D721Med (cell line): ENCODE measurements around the gene CEACAM6.
"Not testable (repeated sequence)": the region's sequence is repeated elsewhere in the genome, so short reads cannot be mapped to it uniquely, and the experiment has no call there.

ENCODE experiments used
- DNase-seq: peaks from one replicate; pipeline ENCODE4 v3.0.0; 2011; ENCODE audit warnings: low spot score; ENCODE audit not compliant: insufficient read length
- FAIRE-seq: peaks from 2 replicates; lab custom pipeline; 2011; peaks lifted over from hg19 to GRCh38; lab: Jason Lieb, UNC
- TF ChIP-seq, protein P1 (sequence below): IDR thresholded peaks from 2 replicates; pipeline ENCODE4 v1.5.1; 2012; ENCODE audit warnings: mild to moderate bottlenecking, control low read depth; ENCODE audit not compliant: insufficient read depth; ENCODE audit errors: missing control alignments

CEACAM6 gene

DNA sequence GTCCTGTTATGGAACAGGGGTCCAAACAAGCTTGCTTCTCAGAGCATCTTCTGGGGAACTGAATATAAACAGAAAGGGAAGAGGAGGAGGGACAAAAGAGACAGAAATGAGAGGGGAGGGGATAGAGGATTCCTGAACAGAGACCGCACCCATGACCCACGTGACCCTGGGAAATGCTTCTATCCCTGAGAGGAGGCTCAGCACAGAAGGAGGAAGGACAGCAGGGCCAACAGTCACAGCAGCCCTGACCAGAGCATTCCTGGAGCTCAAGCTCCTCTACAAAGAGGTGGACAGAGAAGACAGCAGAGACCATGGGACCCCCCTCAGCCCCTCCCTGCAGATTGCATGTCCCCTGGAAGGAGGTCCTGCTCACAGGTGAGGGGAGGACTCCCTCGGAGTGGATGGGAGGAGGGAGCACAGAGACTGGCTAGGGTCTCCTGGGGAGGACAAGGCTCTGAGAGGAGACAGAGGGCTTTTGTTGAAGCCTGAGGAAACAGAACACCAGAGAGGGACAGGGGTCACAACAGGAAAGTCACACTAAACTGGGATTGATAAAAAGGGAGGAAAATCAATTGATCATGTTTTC, at the start of gene CEACAM6:
Gene CEACAM6, plus strand, starts transcription at position 203 of the 586 bp plus-strand sequence. Its CDS starts 109 bp downstream, at position 312.
- DNase-seq, result no peak
- TF ChIP-seq, protein P1, sequence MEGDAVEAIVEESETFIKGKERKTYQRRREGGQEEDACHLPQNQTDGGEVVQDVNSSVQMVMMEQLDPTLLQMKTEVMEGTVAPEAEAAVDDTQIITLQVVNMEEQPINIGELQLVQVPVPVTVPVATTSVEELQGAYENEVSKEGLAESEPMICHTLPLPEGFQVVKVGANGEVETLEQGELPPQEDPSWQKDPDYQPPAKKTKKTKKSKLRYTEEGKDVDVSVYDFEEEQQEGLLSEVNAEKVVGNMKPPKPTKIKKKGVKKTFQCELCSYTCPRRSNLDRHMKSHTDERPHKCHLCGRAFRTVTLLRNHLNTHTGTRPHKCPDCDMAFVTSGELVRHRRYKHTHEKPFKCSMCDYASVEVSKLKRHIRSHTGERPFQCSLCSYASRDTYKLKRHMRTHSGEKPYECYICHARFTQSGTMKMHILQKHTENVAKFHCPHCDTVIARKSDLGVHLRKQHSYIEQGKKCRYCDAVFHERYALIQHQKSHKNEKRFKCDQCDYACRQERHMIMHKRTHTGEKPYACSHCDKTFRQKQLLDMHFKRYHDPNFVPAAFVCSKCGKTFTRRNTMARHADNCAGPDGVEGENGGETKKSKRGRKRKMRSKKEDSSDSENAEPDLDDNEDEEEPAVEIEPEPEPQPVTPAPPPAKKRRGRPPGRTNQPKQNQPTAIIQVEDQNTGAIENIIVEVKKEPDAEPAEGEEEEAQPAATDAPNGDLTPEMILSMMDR, result no peak
- no peak for FAIRE-seq

DNA sequence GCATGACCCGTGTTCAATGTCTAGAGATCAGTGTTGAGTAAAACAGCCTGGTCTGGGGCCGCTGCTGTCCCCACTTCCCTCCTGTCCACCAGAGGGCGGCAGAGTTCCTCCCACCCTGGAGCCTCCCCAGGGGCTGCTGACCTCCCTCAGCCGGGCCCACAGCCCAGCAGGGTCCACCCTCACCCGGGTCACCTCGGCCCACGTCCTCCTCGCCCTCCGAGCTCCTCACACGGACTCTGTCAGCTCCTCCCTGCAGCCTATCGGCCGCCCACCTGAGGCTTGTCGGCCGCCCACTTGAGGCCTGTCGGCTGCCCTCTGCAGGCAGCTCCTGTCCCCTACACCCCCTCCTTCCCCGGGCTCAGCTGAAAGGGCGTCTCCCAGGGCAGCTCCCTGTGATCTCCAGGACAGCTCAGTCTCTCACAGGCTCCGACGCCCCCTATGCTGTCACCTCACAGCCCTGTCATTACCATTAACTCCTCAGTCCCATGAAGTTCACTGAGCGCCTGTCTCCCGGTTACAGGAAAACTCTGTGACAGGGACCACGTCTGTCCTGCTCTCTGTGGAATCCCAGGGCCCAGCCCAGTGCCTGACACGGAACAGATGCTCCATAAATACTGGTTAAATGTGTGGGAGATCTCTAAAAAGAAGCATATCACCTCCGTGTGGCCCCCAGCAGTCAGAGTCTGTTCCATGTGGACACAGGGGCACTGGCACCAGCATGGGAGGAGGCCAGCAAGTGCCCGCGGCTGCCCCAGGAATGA, 48.4 kb upstream of the CEACAM6 start:
- DNase-seq, result peak; percentile 39
- TF ChIP-seq, protein P1, result peak; percentile 54
- no peak for FAIRE-seq

DNA sequence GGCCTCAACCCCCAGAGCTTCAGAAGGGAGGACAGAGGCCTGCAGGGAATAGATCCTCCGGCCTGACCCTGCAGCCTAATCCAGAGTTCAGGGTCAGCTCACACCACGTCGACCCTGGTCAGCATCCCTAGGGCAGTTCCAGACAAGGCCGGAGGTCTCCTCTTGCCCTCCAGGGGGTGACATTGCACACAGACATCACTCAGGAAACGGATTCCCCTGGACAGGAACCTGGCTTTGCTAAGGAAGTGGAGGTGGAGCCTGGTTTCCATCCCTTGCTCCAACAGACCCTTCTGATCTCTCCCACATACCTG, 47.9 kb upstream of the CEACAM6 start:
- FAIRE-seq, result no peak
- TF ChIP-seq, protein P1, result peak; percentile 6
- no peak for DNase-seq

DNA sequence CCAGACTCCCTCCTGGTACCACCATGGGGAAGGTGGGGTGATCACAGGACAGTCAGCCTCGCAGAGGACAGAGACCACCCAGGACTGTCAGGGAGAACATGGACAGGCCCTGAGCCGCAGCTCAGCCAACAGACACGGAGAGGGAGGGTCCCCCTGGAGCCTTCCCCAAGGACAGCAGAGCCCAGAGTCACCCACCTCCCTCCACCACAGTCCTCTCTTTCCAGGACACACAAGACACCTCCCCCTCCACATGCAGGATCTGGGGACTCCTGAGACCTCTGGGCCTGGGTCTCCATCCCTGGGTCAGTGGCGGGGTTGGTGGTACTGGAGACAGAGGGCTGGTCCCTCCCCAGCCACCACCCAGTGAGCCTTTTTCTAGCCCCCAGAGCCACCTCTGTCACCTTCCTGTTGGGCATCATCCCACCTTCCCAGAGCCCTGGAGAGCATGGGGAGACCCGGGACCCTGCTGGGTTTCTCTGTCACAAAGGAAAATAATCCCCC, 47.4 kb upstream of the CEACAM6 start:
- DNase-seq (no peak), FAIRE-seq (no peak)
- TF ChIP-seq, protein P1, result no peak

DNA sequence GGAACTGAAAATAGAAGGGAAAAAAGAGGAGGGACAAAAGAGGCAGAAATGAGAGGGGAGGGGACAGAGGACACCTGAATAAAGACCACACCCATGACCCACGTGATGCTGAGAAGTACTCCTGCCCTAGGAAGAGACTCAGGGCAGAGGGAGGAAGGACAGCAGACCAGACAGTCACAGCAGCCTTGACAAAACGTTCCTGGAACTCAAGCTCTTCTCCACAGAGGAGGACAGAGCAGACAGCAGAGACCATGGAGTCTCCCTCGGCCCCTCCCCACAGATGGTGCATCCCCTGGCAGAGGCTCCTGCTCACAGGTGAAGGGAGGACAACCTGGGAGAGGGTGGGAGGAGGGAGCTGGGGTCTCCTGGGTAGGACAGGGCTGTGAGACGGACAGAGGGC, 46.8 kb upstream of the CEACAM6 start, which contains the start of gene CEACAM5:
Gene CEACAM5, plus strand, starts transcription at position 146 of the 400 bp plus-strand sequence. Its CDS starts 106 bp downstream, at position 252.
- no peak for FAIRE-seq
- DNase-seq, result no peak
- TF ChIP-seq, protein P1, result no peak

DNA sequence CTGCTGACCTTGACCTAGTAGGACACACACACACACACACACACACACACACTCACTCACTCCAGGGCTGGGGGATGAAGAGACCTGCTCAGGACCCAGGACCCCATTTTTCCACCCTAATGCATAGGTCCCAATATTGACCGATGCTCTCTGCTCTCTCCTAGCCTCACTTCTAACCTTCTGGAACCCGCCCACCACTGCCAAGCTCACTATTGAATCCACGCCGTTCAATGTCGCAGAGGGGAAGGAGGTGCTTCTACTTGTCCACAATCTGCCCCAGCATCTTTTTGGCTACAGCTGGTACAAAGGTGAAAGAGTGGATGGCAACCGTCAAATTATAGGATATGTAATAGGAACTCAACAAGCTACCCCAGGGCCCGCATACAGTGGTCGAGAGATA, 45.8 kb upstream of the CEACAM6 start:
- not testable (repeated sequence) for FAIRE-seq, DNase-seq

DNA sequence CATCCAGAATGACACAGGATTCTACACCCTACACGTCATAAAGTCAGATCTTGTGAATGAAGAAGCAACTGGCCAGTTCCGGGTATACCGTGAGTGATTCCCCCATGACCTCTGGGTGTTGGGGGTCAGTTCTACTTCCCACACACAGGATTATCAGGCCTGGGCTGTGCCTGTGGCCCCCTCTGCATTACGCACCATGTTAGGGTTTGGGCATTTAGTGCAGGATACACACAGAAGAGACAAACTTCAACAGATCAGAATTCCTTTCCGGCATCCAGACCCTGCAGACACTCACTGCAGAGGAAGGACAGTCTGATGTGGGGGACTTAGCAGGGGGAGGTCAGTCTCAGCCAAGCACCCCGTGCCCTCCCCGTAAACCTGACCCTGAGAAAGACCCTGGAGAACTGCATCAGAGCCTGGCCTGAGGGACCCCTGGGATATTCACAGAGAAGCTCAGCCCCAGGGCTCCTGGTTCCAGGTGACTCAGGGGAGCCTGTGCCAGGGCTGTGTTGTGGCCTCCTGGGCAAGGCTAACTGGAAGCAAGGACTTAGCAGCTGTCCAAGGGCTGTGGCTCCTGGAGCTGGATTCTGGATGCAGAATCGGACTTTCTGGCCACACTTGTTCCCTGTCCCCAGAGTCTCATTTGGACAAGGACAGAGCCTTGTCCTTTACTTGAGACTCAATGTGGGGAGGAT, 45.2 kb upstream of the CEACAM6 start:
- DNase-seq (no peak), FAIRE-seq (no peak)
- TF ChIP-seq, protein P1, result no peak
